ENCODE data around the gene GTPBP6.

GTPBP6 gene

GRCh38 chrX:334331-334891, 15.8 kb upstream of the GTPBP6 start:
- H3K4me3 ChIP-seq (ENCODE audit: low read depth, low read length) = no peak overlapping the region
- in situ Hi-C loops (cut with HindIII; ENCODE audit: low sequenced_read_pairs) = no loop called here
- no peak for DNase-seq (ENCODE audit: low read depth)
- TF ChIP-seq, protein P1, sequence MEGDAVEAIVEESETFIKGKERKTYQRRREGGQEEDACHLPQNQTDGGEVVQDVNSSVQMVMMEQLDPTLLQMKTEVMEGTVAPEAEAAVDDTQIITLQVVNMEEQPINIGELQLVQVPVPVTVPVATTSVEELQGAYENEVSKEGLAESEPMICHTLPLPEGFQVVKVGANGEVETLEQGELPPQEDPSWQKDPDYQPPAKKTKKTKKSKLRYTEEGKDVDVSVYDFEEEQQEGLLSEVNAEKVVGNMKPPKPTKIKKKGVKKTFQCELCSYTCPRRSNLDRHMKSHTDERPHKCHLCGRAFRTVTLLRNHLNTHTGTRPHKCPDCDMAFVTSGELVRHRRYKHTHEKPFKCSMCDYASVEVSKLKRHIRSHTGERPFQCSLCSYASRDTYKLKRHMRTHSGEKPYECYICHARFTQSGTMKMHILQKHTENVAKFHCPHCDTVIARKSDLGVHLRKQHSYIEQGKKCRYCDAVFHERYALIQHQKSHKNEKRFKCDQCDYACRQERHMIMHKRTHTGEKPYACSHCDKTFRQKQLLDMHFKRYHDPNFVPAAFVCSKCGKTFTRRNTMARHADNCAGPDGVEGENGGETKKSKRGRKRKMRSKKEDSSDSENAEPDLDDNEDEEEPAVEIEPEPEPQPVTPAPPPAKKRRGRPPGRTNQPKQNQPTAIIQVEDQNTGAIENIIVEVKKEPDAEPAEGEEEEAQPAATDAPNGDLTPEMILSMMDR (IDR thresholded peaks at IDR 0.05; ENCODE audit: low read depth, low read length, missing control alignments) = no peak

DNA sequence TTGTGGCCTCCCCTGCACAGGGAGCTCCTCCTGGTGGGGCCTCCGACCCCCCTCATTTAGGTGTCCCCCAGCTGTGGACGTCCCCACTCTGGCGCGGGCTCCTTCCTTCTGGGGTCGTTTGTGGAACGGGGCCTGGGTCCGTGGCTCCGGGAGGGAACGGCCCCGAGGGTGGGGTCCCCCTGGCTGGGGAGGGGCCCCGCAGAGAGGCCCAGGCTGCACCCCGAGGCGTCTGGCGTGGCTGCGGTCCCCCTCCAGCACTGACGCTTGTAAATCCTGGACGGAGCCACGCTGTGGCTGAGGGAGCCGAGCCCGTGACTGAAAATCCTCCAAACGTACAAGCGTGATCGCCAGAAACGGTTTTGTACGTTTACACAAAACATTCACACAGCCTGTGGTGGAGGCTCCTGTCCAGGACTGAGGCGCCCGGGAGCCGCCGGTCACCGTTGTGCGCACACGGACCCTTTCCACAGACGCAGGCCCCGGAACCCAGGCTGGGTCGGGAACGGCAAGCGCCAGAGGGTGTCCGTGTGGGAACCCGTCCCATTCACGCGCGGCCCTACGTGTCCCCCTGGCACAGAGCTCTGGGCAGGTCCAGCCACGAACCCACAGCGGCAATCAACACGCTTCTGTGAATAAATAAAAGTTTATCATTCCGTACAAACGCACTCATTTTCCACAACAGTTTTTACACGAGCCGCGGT, 15.2 kb upstream of the GTPBP6 start:
- no peak overlapping the region for H3K4me3 ChIP-seq (ENCODE audit: low read depth, low read length)
- DNase-seq (ENCODE audit: low read depth) = no peak
- TF ChIP-seq, protein P1 (IDR thresholded peaks at IDR 0.05; ENCODE audit: low read depth, low read length, missing control alignments) = no peak
- in situ Hi-C loops (cut with HindIII; ENCODE audit: low sequenced_read_pairs) = no loop called here

DNA sequence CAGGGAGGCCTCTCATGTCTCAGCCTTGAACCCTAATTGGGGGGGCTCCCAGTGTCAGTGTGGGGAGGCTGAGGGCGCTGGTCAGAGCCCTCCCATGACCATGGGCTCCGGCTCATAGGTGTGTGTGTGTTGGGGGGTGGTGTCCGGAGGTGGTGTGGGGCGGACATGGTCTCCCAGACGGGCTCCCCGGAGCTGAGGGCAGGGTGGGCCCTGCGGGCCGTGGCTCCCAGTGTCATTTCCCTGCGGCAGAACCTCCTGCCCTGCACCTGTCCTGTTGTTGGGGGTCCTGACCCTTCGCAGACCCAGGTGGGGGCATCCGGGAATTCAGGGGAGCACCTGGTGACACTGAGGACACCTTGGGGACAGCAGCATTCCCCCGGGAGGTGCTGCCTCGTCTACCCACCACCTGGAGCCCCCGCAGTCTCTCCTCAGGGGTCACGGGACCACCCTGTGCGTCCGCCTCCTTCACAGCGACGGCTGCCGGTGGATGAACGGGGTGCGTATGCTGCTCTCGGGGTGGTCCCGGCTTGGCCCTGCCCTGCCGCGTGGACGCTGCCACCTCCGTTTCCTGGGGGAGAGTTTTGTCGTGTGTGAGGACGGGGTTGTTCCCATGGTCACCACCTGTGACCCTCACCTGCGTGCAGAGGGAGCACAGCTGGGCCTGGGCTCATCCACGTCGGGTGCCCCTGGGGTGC, 14.5 kb upstream of the GTPBP6 start:
- H3K4me3 ChIP-seq (ENCODE audit: low read depth, low read length) = no peak overlapping the region
- in situ Hi-C loops (cut with HindIII; ENCODE audit: low sequenced_read_pairs) = no loop called here
- TF ChIP-seq, protein P1 (IDR thresholded peaks at IDR 0.05; ENCODE audit: low read depth, low read length, missing control alignments) = no peak
- DNase-seq (ENCODE audit: low read depth) = no peak

GRCh38 chrX:332496-332860, 13.9 kb upstream of the GTPBP6 start:
- in situ Hi-C loops (cut with HindIII; ENCODE audit: low sequenced_read_pairs) = no loop called here
- no peak for DNase-seq (ENCODE audit: low read depth)
- TF ChIP-seq, protein P1 (IDR thresholded peaks at IDR 0.05; ENCODE audit: low read depth, low read length, missing control alignments) = no peak

GRCh38 chrX:331825-332495, 13.4 kb upstream of the GTPBP6 start:
- no peak for DNase-seq (ENCODE audit: low read depth)
- in situ Hi-C loops (cut with HindIII; ENCODE audit: low sequenced_read_pairs) = no loop called here
- TF ChIP-seq, protein P1 (IDR thresholded peaks at IDR 0.05; ENCODE audit: low read depth, low read length, missing control alignments) = no peak
- no peak overlapping the region for H3K4me3 ChIP-seq (ENCODE audit: low read depth, low read length)

More at GRCh38 chrX:332496-332860, 13.9 kb upstream of the GTPBP6 start:
- H3K4me3 ChIP-seq (ENCODE audit: low read depth, low read length) = no peak overlapping the region

- H3K4me3 ChIP-seq (ENCODE audit: low read depth, low read length) = peak overlapping the region; percentile 9
- no peak for DNase-seq (ENCODE audit: low read depth)
Observed at GRCh38 chrX:331151-331824, 12.7 kb upstream of the GTPBP6 start.

More at GRCh38 chrX:331151-331824, 12.7 kb upstream of the GTPBP6 start:
- in situ Hi-C loops (cut with HindIII; ENCODE audit: low sequenced_read_pairs) = no loop called here
- TF ChIP-seq, protein P1 (IDR thresholded peaks at IDR 0.05; ENCODE audit: low read depth, low read length, missing control alignments) = no peak
